Naive thymus-derived CD4-positive, alpha-beta T cell (primary cell): ENCODE data around the gene C11orf24. TPM values are rescaled to one million over a fixed set of nuclear protein-coding genes. Genes with fewer than 3 reads are reported as not detected.

ENCODE experiments used
- ATAC-seq: fragments of 150-1000 bp; cut with Tn5 transposase; 2 replicates; pipeline ENCODE4 v1.10.0; 2021; ENCODE audit warnings: mild to moderate bottlenecking, moderate library complexity
- CTCF ChIA-PET: fragments of 350-600 bp; sonication (Branson Sonifier 250); formaldehyde crosslinking; loops from one replicate; lab custom pipeline; 2021; ENCODE audit warnings: antibody characterized with exemption; lab: Charles Lee
- POLR2A ChIA-PET: fragments of 350-600 bp; sonication (Branson Sonifier 250); formaldehyde crosslinking; loops from one replicate; lab custom pipeline; 2021; ENCODE audit warnings: antibody characterized with exemption, inconsistent platforms; lab: Charles Lee
- DNase-seq, 9 donors: peaks; one replicate each; pipeline versions ENCODE4 v3.0.0 to v3.0.0-alpha.2; 2020 to 2022; ENCODE audit warnings: mixed read lengths in 1 of 9
- H3K27ac ChIP-seq: one replicate; pipeline ENCODE4 v1.7.0; 2013; ENCODE audit warnings: mild to moderate bottlenecking, low read depth, low read length, moderate library complexity
- H3K27me3 ChIP-seq, 2 donors: one replicate each; pipeline ENCODE4 v1.7.0; 2013; ENCODE audit warnings: low read length in 2 of 2, mild to moderate bottlenecking in 2 of 2, moderate library complexity in 2 of 2; ENCODE audit not compliant: control insufficient read depth in 2 of 2, insufficient read depth in 2 of 2
- H3K36me3 ChIP-seq, 3 experiments: 1 replicate in 2 of 3; 2 replicates in 1 of 3; pipeline ENCODE4 v1.7.0; 2013; ENCODE audit warnings: low read length in 3 of 3, mild to moderate bottlenecking in 3 of 3, moderate library complexity in 1 of 3; ENCODE audit not compliant: insufficient read depth in 3 of 3, control insufficient read depth in 2 of 3
- H3K4me1 ChIP-seq, 2 donors: one replicate each; pipeline ENCODE4 v1.7.0; 2013; ENCODE audit warnings: low read length in 2 of 2, mild to moderate bottlenecking in 2 of 2, moderate library complexity in 1 of 2; ENCODE audit not compliant: control insufficient read depth in 2 of 2, insufficient read depth in 2 of 2
- H3K4me3 ChIP-seq: 2 replicates; pipeline ENCODE4 v1.7.0; 2013; ENCODE audit warnings: mild to moderate bottlenecking, low read length
- H3K9me3 ChIP-seq, 3 experiments: 1 replicate in 2 of 3; 2 replicates in 1 of 3; pipeline ENCODE4 v1.7.0; 2013; ENCODE audit warnings: low read length in 3 of 3; ENCODE audit not compliant: control insufficient read depth in 2 of 3
- H3K27ac Mint-ChIP-seq, 9 donors: one replicate each; pipeline ENCODE4 v1.8.0; 2020 to 2022; ENCODE audit warnings: mixed read lengths in 9 of 9, mild to moderate bottlenecking in 8 of 9, moderate library complexity in 5 of 9, inconsistent platforms in 2 of 9
- H3K27me3 Mint-ChIP-seq, 5 donors: one replicate each; pipeline ENCODE4 v1.8.0; 2021 to 2022; ENCODE audit warnings: mixed read lengths in 5 of 5, mild to moderate bottlenecking in 1 of 5
- H3K36me3 Mint-ChIP-seq, 5 donors: one replicate each; pipeline ENCODE4 v1.8.0; 2020 to 2022; ENCODE audit warnings: mixed read lengths in 5 of 5, mild to moderate bottlenecking in 3 of 5, inconsistent platforms in 1 of 5
- H3K4me1 Mint-ChIP-seq, 7 donors: one replicate each; pipeline ENCODE4 v1.8.0; 2020 to 2022; ENCODE audit warnings: mixed read lengths in 7 of 7, mild to moderate bottlenecking in 3 of 7, inconsistent platforms in 1 of 7
- H3K4me3 Mint-ChIP-seq, 10 donors: one replicate each; pipeline ENCODE4 v1.8.0; 2020 to 2022; ENCODE audit warnings: mild to moderate bottlenecking in 10 of 10, mixed read lengths in 10 of 10, moderate library complexity in 6 of 10, inconsistent platforms in 2 of 10
- H3K9me3 Mint-ChIP-seq, 11 donors: one replicate each; pipeline ENCODE4 v1.8.0; 2020 to 2022; ENCODE audit warnings: mixed read lengths in 11 of 11, mild to moderate bottlenecking in 4 of 11, inconsistent platforms in 1 of 11, moderate library complexity in 1 of 11
- intact Hi-C, 2 donors: fragments of 100-400 bp; cut with micrococcal nuclease; formaldehyde crosslinking; loops; one replicate each; pipeline ENCODE4 v1.15.1; 2023
- polyA plus RNA-seq, 2 donors: library from polyadenylated mRNA; unstranded; fragments of 300-500 nt; fragmentation: Illumina TruSeq; gene quantifications; one replicate each; pipeline ENCODE4 v1.2.3, GENCODE V29; 2021
- total RNA-seq, 6 experiments: library from RNA in 5 of 6; stranded (reverse) in 5 of 6; gene quantifications; 1 replicate in 5 of 6; 2 replicates in 1 of 6; pipeline ENCODE4 v1.2.3 and lab custom pipeline; 2021 to 2026

The C11orf24 gene
- total RNA-seq = 10 to 100 TPM in 4 of 5 experiments, 1 to 10 TPM in 1; 9.5 to 20.0 (median 15.4) TPM
- polyA plus RNA-seq = 10 to 100 TPM in 1 of 2 donors, 1 to 10 TPM in 1; 5.7 to 11.5 TPM
- 7.7 reads per million, percentile 31 among the genes with 10 or more reads in this experiment for total RNA-seq (lab: John Stamatoyannopoulos, UW)

GRCh38 chr11:68271781-68272608 lies at the start of gene C11orf24:
TSS of gene C11orf24 (minus strand) at chr11:68271973. CDS start at chr11:68263767, 8,206 bp downstream.
- ChIA-PET CTCF (interaction anchor here (0.9 to 2.0 kb wide), 5 partner anchors 12 to 26 kb away, joined by 3 to 8 read pairs (median 4); no protein-coding TSS in a partner anchor), POLR2A (interaction anchor here (0.6 to 1.9 kb wide), 8 partner anchors 10 to 231 kb away, joined by 3 to 8 read pairs (median 4); no protein-coding TSS in a partner anchor)
- peak; percentile 94 for ATAC-seq
- Histone ChIP-seq H3K4me1 (peaks cover 11 to 12% of the 10 kb centered on the region in 2 donors), H3K27ac (peak within 1 kb of the TSS; percentile 94), H3K27me3 (no peaks in the 10 kb centered on the region), H3K36me3 (peaks cover 0 to 13% (median 0%) of the 10 kb centered on the region in 3 experiments), H3K4me3 (peak within 1 kb of the TSS; percentile 77), H3K9me3 (no peaks in the 10 kb centered on the region)
- peak; percentile 87 to 98 (median 90) for DNase-seq
- H3K4me1 Mint-ChIP-seq = peaks cover 23 to 50% (median 44%) of the 10 kb centered on the region in 7 donors
- intact Hi-C loops = loop anchor here (1.0 to 10.0 kb wide), 15 partner anchors 10 to 1930 kb away; partner anchors contain the start of genes NDUFS8 (in 2 of the 2), PPP6R3 (in 2 of the 2), CHKA (in 1 of the 2) and FADD (in 1 of the 2)
- peak within 1 kb of the TSS; percentile 88 to 99 (median 94) for H3K4me3 Mint-ChIP-seq
- no peaks in the 10 kb centered on the region for H3K27me3 Mint-ChIP-seq
- peaks cover 0 to 4% (median 0%) of the 10 kb centered on the region in 11 donors for H3K9me3 Mint-ChIP-seq
- H3K27ac Mint-ChIP-seq = peak within 1 kb of the TSS; percentile 94 to 99 (median 96)
- peaks cover 0 to 14% (median 0%) of the 10 kb centered on the region in 5 donors for H3K36me3 Mint-ChIP-seq

- H3K9me3 Mint-ChIP-seq = peaks cover 0 to 5% (median 0%) of the 10 kb centered on the region in 11 donors
- H3K27ac Mint-ChIP-seq = no peak overlapping the region
- ChIA-PET CTCF (no interaction called here), POLR2A (no interaction called here)
- H3K9me3 ChIP-seq = no peaks in the 10 kb centered on the region
- peaks cover 0 to 22% (median 0%) of the 10 kb centered on the region in 5 donors for H3K27me3 Mint-ChIP-seq
- peaks cover 0 to 4% of the 10 kb centered on the region in 2 donors for H3K27me3 ChIP-seq
- DNase-seq = no peak
- H3K4me1 ChIP-seq = peaks cover 8 to 22% of the 10 kb centered on the region in 2 donors
- no peaks in the 10 kb centered on the region for H3K36me3 ChIP-seq
- peaks cover 14 to 35% (median 24%) of the 10 kb centered on the region in 7 donors for H3K4me1 Mint-ChIP-seq
- no peak overlapping the region for H3K4me3 Mint-ChIP-seq
- no peak for ATAC-seq
- no peak overlapping the region for H3K27ac ChIP-seq
- intact Hi-C loops = no loop called here
- no peaks in the 10 kb centered on the region for H3K36me3 Mint-ChIP-seq
- no peak overlapping the region for H3K4me3 ChIP-seq
Observed at GRCh38 chr11:68317147-68317785, 45.5 kb upstream of the C11orf24 start.

GRCh38 chr11:68315171-68315920 lies 43.6 kb upstream of the C11orf24 start:
- ChIA-PET POLR2A (interaction anchor here (1.0 kb wide), 1 partner anchor 12 kb away, joined by 3 read pairs; no protein-coding TSS in a partner anchor), CTCF (no interaction called here)
- Mint-ChIP-seq H3K9me3 (peaks cover 0 to 2% (median 0%) of the 10 kb centered on the region in 11 donors), H3K4me3 (peak overlapping the region in 8 of 10 donors; percentile 12 to 90 (median 87)), H3K27ac (no peak overlapping the region), H3K36me3 (no peaks in the 10 kb centered on the region), H3K27me3 (peaks cover 0 to 18% (median 0%) of the 10 kb centered on the region in 5 donors), H3K4me1 (peaks cover 14 to 46% (median 31%) of the 10 kb centered on the region in 7 donors)
- Histone ChIP-seq H3K27me3 (peaks cover 0 to 4% of the 10 kb centered on the region in 2 donors), H3K27ac (no peak overlapping the region), H3K4me3 (no peak overlapping the region), H3K4me1 (peaks cover 8 to 22% of the 10 kb centered on the region in 2 donors), H3K9me3 (no peaks in the 10 kb centered on the region), H3K36me3 (no peaks in the 10 kb centered on the region)
- intact Hi-C loops = no loop called here
- DNase-seq (no peak), ATAC-seq (no peak)

GRCh38 chr11:68314203-68315170 lies 42.7 kb upstream of the C11orf24 start:
- peaks cover 8 to 22% of the 10 kb centered on the region in 2 donors for H3K4me1 ChIP-seq
- Mint-ChIP-seq H3K27me3 (peaks cover 0 to 18% (median 0%) of the 10 kb centered on the region in 5 donors), H3K9me3 (peaks cover 0 to 2% (median 0%) of the 10 kb centered on the region in 11 donors), H3K4me1 (peaks cover 14 to 47% (median 31%) of the 10 kb centered on the region in 7 donors), H3K4me3 (peak overlapping the region; percentile 36 to 92 (median 88)), H3K36me3 (no peaks in the 10 kb centered on the region), H3K27ac (peak overlapping the region in 4 of 9 donors; percentile 10 to 87 (median 57))
- ChIA-PET CTCF (no interaction called here), POLR2A (interaction anchor here (0.6 to 1.1 kb wide), 3 partner anchors 9 to 56 kb away, joined by 3 to 4 read pairs (median 3); no protein-coding TSS in a partner anchor)
- H3K36me3 ChIP-seq = no peaks in the 10 kb centered on the region
- H3K27me3 ChIP-seq = peaks cover 0 to 4% of the 10 kb centered on the region in 2 donors
- no peak overlapping the region for H3K27ac ChIP-seq
- H3K9me3 ChIP-seq = no peaks in the 10 kb centered on the region
- intact Hi-C loops = loop anchor here in 1 of 2 donors (5.0 kb wide), 2 partner anchors 38 to 42 kb away; partner anchors contain the start of gene C11orf24
- ATAC-seq = no peak
- no peak overlapping the region for H3K4me3 ChIP-seq
- DNase-seq = no peak

GRCh38 chr11:68313574-68314202 lies 41.9 kb upstream of the C11orf24 start:
- ATAC-seq = no peak
- Mint-ChIP-seq H3K27ac (peak overlapping the region in 8 of 9 donors; percentile 10 to 87 (median 66)), H3K9me3 (peaks cover 0 to 2% (median 0%) of the 10 kb centered on the region in 11 donors), H3K4me3 (peak overlapping the region; percentile 86 to 92 (median 88)), H3K27me3 (peaks cover 0 to 18% (median 0%) of the 10 kb centered on the region in 5 donors), H3K36me3 (no peaks in the 10 kb centered on the region), H3K4me1 (peaks cover 14 to 47% (median 31%) of the 10 kb centered on the region in 7 donors)
- POLR2A ChIA-PET = interaction anchor here (0.8 to 1.1 kb wide), 2 partner anchors 10 to 19 kb away, joined by 3 to 4 read pairs; no protein-coding TSS in a partner anchor
- Histone ChIP-seq H3K9me3 (no peaks in the 10 kb centered on the region), H3K4me3 (peak overlapping the region; percentile 50), H3K4me1 (peaks cover 8 to 22% of the 10 kb centered on the region in 2 donors), H3K27me3 (peaks cover 0 to 4% of the 10 kb centered on the region in 2 donors), H3K27ac (no peak overlapping the region), H3K36me3 (no peaks in the 10 kb centered on the region)
- no peak for DNase-seq
- CTCF ChIA-PET = no interaction called here
- intact Hi-C loops = loop anchor here (2.0 to 5.0 kb wide), 4 partner anchors 15 to 67 kb away; partner anchors contain the start of gene C11orf24 (in 1 of the 2)
